PC-9 (cell line): ENCODE measurements around the gene TRAPPC12. TPM values are rescaled to one million over a fixed set of nuclear protein-coding genes. Genes with fewer than 3 reads are reported as not detected.

Experiments used
- BruUV-seq: library from RNA; stranded (reverse); fragments of 400-500 nt; replicated peaks from 2 replicates; lab custom pipeline; 2021; lab: Mats Ljungman, UMichigan
- CTCF ChIA-PET: fragments of 300-600 bp; sonication (Branson Sonifier 250); formaldehyde crosslinking; loops from one replicate; lab custom pipeline; 2022; ENCODE audit warnings: antibody characterized with exemption; lab: Charles Lee
- POLR2A ChIA-PET: fragments of 300-600 bp; sonication (Branson Sonifier 250); formaldehyde crosslinking; loops from one replicate; lab custom pipeline; 2022; ENCODE audit warnings: antibody characterized with exemption; ENCODE audit not compliant: unreplicated experiment; lab: Charles Lee
- DNase-seq, 2 experiments: peaks; one replicate each; pipeline versions ENCODE4 v3.0.0 to v3.0.0-alpha.2; 2015 to 2022; ENCODE audit warnings: mixed read lengths in 1 of 2
- H2AFZ ChIP-seq: fragments of 200-600 bp; sonication (generic); 2 replicates; pipeline ENCODE4 v1.8.1; 2017; ENCODE audit warnings: antibody characterized with exemption
- H3F3A ChIP-seq: fragments of 200-600 bp; sonication (generic); 2 replicates; pipeline ENCODE4 v1.8.1; 2017; ENCODE audit warnings: antibody characterized with exemption, mild to moderate bottlenecking, low read depth; ENCODE audit not compliant: insufficient read depth
- H3K27ac ChIP-seq: fragments of 200-600 bp; sonication (generic); 2 replicates; pipeline ENCODE4 v1.6.1; 2016; ENCODE audit warnings: mixed run types
- H3K27me3 ChIP-seq: fragments of 200-600 bp; sonication (generic); 2 replicates; pipeline ENCODE4 v1.6.1; 2016; ENCODE audit warnings: low read depth, mixed run types; ENCODE audit not compliant: insufficient read depth
- H3K36me3 ChIP-seq: fragments of 200-600 bp; sonication (generic); 2 replicates; pipeline ENCODE4 v1.6.1; 2016; ENCODE audit warnings: low read depth, mixed run types
- H3K4me1 ChIP-seq: fragments of 200-600 bp; sonication (generic); replicated peaks from 2 replicates; pipeline ENCODE4 v1.6.1; 2016; ENCODE audit warnings: mixed run types; ENCODE audit not compliant: insufficient read depth
- H3K4me2 ChIP-seq: fragments of 200-600 bp; sonication (generic); 2 replicates; pipeline ENCODE4 v1.6.1; 2017; ENCODE audit warnings: mixed run types
- H3K4me3 ChIP-seq: fragments of 200-600 bp; sonication (generic); 2 replicates; pipeline ENCODE4 v1.6.1; 2016; ENCODE audit warnings: mixed run types
- H3K79me2 ChIP-seq: fragments of 200-600 bp; sonication (generic); 2 replicates; pipeline ENCODE4 v1.6.1; 2017; ENCODE audit warnings: low read depth, mixed run types
- H3K9me2 ChIP-seq: fragments of 200-600 bp; sonication (generic); 2 replicates; pipeline ENCODE4 v1.8.1; 2017; ENCODE audit warnings: mild to moderate bottlenecking; ENCODE audit not compliant: insufficient read depth
- H3K9me3 ChIP-seq: fragments of 200-600 bp; sonication (generic); 2 replicates; pipeline ENCODE4 v1.8.1; 2016; ENCODE audit warnings: low read depth; ENCODE audit not compliant: insufficient read depth
- H4K20me1 ChIP-seq: fragments of 200-600 bp; sonication (generic); 2 replicates; pipeline ENCODE4 v1.8.1; 2017; ENCODE audit not compliant: insufficient read depth
- CTCF ChIP-seq: fragments of 200-600 bp; sonication (generic); conservative IDR thresholded peaks from 2 replicates; pipeline ENCODE4 v1.6.1; 2017; ENCODE audit warnings: mixed run types, antibody characterized with exemption, mild to moderate bottlenecking, moderate library complexity
- EZH2 ChIP-seq: fragments of 200-600 bp; sonication (generic); IDR thresholded peaks from 2 replicates; pipeline ENCODE4 v1.8.0; 2017; ENCODE audit warnings: antibody characterized with exemption, low read depth
- intact Hi-C: fragments of 100-400 bp; cut with micrococcal nuclease; formaldehyde crosslinking; loops from one replicate; pipeline ENCODE4 v1.10.0; 2022; ENCODE audit not compliant: unreplicated experiment
- total RNA-seq: library from RNA; stranded (reverse); gene quantifications from 2 replicates; pipeline ENCODE4 v1.2.3, GENCODE V29; 2021

The TRAPPC12 gene
- total RNA-seq, 1 experiment from 2014 or later, result 69.3 TPM

GRCh38 chr2:3403587-3404334 lies 24.3 kb downstream of the TRAPPC12 start:
- H3K4me3 ChIP-seq, result no peak overlapping the region
- no peaks in the 10 kb centered on the region for H3K9me2 ChIP-seq
- CTCF ChIA-PET, result no interaction called here
- intact Hi-C loops, result no loop called here
- peaks cover 8% of the 10 kb centered on the region; the same call in 1 of the 2 replicates for H3K36me3 ChIP-seq
- no peak overlapping the region for H3K27ac ChIP-seq
- H3K79me2 ChIP-seq, result 0 out of 2 replicates have a peak, but pooled peaks cover 5% of the 10 kb centered on the region
- H3K27me3 ChIP-seq, result no peaks in the 10 kb centered on the region
- no TSS peak for BruUV-seq
- H4K20me1 ChIP-seq, result peaks cover 9% of the 10 kb centered on the region
- POLR2A ChIA-PET, result no interaction called here
- H3K4me2 ChIP-seq, result no peak overlapping the region
- no peaks in the 10 kb centered on the region for H3F3A ChIP-seq
- H2AFZ ChIP-seq, result no peak overlapping the region
- H3K9me3 ChIP-seq, result no peaks in the 10 kb centered on the region
- TF ChIP-seq CTCF (no peak), EZH2 (no peak)
- DNase-seq, result no peak
- H3K4me1 ChIP-seq, result no peaks in the 10 kb centered on the region

DNA sequence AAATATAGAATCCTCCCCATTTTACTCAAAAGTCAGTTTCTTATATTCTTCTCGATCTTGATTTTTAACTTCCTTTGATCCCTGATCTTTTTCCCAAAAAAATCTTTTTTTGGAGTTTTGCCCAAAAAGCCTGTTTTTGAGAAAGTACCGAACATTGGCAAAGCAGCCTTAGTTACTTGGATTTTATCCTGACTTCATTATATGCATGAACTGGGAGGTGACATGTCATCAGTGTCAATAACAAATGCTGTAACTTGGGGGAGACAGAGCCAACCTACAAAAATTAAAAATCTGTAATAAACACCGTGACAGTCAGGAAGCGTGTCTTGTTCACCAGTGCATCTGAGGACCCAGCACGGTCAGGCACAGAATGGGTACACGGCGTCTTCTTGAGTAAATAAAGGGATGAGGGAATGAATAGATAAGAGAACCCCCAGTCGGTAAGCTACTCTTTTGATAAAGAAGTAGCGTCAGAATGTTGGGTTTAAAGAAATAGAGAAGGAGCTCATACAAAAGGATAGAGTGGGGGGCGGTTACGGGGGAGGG lies 24.9 kb downstream of the TRAPPC12 start:
- no peaks in the 10 kb centered on the region for H3K9me2 ChIP-seq
- H3K27me3 ChIP-seq, result no peaks in the 10 kb centered on the region
- no peak overlapping the region for H2AFZ ChIP-seq
- H3K79me2 ChIP-seq, result 0 out of 2 replicates have a peak, but pooled peaks cover 5% of the 10 kb centered on the region
- no TSS peak for BruUV-seq
- H3K36me3 ChIP-seq, result peaks cover 8% of the 10 kb centered on the region; the same call in 1 of the 2 replicates
- no peaks in the 10 kb centered on the region for H3F3A ChIP-seq
- H3K4me3 ChIP-seq, result no peak overlapping the region
- no peaks in the 10 kb centered on the region for H3K4me1 ChIP-seq
- TF ChIP-seq CTCF (no peak), EZH2 (no peak)
- H3K9me3 ChIP-seq, result no peaks in the 10 kb centered on the region
- peaks cover 13% of the 10 kb centered on the region for H4K20me1 ChIP-seq
- CTCF ChIA-PET, result no interaction called here
- DNase-seq, result no peak
- POLR2A ChIA-PET, result no interaction called here
- H3K4me2 ChIP-seq, result no peak overlapping the region
- intact Hi-C loops, result no loop called here
- H3K27ac ChIP-seq, result no peak overlapping the region

DNA sequence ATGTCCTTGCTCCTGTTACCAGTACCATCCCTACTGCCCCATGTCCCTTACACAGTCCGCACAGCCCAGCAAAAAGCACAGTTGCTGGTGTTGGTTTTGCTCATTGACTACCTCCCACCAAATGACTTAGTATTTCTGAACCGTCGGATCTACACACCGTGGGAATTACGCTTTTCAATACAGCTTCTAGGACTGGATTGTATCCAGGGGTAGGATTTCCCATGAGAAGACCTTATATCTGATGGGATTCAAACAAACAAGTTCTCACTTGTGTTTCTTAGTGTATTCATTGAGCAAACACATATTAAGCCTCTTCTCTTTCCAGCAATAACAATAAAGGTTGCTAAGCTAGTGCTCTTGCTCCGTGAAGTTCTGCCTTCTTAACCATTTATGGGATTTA lies 25.8 kb downstream of the TRAPPC12 start:
- Histone ChIP-seq H3K4me3 (no peak overlapping the region), H3K4me2 (no peak overlapping the region), H3K9me3 (no peaks in the 10 kb centered on the region), H4K20me1 (peaks cover 18% of the 10 kb centered on the region), H3K27me3 (no peaks in the 10 kb centered on the region), H3K27ac (no peak overlapping the region), H3K36me3 (peaks cover 8% of the 10 kb centered on the region; the same call in 1 of the 2 replicates), H3F3A (no peaks in the 10 kb centered on the region), H3K79me2 (0 out of 2 replicates have a peak, but pooled peaks cover 5% of the 10 kb centered on the region), H2AFZ (no peak overlapping the region), H3K9me2 (no peaks in the 10 kb centered on the region), H3K4me1 (no peaks in the 10 kb centered on the region)
- intact Hi-C loops, result no loop called here
- DNase-seq, result no peak
- no peak for TF ChIP-seq EZH2
- no peak for TF ChIP-seq CTCF
- POLR2A ChIA-PET, result interaction anchor here (0.6 kb wide), 2 partner anchors 72 to 457 kb away, joined by 3 to 5 read pairs; no protein-coding TSS in a partner anchor
- CTCF ChIA-PET, result no interaction called here
- no TSS peak for BruUV-seq
